Renal cortical epithelial cell (primary cell): ENCODE data around the gene TAF4B. TPM values are rescaled to one million over a fixed set of nuclear protein-coding genes. Genes with fewer than 3 reads are reported as not detected.

Experiments used
- DNase-seq: peaks from one replicate; pipeline ENCODE4 v3.0.0-alpha.2; 2011; ENCODE audit warnings: low read depth
- total RNA-seq: library from RNA; depleted of rRNA; stranded (reverse); fragments of >200 nt; gene quantifications from 2 replicates; pipeline ENCODE4 v1.2.3, GENCODE V29; 2014

TAF4B gene
- total RNA-seq, 1 donor from 2014 or later, result 6.8 TPM

DNA sequence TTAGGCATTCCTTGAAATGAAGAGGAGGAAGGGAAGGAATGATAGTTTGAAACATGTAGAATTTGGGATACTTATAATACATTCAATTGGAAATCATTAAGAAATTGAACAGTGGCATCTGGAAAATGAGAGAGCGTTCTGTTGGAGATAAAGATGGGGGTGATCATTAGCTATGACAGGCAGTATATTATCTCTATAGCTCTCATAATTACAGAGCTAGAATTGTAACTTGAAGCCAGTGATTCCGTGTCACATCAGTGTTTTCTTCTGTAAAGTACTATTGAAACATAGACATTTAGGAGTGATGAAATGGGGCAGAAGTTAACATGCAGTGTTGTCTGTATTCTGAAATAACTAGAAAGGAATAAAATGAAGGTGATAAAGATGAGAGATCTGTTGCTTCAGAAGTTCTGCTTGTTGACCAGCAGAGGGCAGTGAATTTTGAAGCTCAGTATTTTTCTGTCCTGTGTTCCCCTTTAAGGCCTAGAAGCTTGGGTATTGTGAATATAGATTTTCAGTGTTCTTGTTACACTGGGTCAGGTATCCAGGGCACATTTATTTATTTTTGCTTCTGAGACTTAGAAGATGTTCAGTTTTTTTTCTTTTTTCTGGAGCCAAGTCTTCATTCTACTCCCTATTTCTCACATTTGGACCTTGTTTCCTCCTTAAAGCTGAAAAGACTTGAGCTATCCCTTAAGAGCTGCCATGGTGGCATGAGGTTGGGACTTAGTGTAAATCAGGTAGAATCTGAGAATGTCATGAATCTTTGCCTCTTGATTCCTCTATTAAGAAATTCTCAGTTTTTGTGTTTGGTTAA, 157.4 kb downstream of the TAF4B start:
- DNase-seq, result peak; percentile 57

DNA sequence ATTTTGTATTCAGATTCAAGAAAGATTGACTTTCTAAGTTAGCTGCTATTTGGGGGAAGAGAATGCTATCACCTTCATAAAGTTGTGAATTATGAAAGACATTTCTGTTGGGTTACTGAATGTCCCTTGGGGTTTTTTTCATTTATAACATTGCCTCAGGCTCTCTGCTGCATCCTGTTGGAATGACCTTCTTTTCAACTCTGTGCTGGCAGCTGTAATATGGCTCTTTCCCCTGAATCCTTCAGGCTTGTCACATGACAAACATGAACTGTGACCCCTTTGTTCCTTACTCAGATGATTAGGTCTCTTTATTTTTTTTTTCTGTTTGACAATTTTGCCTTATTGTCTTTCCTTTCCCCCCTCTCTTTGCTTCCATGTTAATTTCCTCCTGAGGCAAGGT, 159.8 kb downstream of the TAF4B start:
- DNase-seq, result peak; percentile 81

DNA sequence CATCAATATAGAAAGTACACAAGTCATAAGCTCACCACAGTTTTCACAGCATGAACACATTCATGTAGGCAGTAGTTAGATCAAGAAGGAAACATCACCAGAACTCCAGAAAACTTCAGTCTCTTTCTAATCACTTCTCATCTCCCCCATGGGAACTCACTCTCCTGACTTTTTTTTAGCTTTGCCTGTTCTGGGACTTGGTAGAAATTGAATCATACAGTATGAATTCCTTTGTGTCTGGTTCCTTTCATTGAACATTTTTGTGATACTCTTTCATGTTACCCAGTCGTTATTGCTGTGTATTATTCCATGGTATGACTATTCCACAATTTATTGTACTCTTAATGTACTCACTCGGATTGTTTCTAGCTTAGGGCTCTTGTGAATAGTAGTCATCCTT, 160.2 kb downstream of the TAF4B start:
- peak; percentile 17 for DNase-seq

DNA sequence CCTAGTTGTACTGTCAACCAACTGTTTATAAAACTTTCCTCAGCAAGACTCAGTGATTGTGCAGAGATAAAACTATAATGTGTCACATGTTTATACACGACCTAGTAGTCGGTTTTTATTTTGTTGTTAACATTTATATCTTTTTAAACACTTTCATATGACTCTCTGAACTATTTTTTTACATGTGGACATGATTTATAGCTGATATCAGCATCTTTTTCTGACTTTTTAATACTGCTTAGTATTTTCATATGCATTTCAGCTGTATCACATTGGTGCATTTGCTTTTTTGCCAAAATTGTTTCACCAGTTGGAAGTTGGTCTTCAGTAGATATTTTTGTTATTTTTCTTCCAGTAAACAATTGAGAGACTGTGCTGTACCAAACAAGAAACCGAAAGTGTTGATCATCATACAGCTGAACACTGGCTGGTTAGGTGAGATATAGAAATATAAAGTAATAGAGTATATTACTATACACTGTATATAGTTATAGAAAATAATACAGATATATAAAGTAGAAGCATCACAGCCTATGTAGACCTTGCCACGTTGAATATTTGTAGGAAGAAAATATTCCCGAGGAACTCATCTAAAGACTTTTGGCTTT, 167.9 kb downstream of the TAF4B start:
- no peak for DNase-seq

DNA sequence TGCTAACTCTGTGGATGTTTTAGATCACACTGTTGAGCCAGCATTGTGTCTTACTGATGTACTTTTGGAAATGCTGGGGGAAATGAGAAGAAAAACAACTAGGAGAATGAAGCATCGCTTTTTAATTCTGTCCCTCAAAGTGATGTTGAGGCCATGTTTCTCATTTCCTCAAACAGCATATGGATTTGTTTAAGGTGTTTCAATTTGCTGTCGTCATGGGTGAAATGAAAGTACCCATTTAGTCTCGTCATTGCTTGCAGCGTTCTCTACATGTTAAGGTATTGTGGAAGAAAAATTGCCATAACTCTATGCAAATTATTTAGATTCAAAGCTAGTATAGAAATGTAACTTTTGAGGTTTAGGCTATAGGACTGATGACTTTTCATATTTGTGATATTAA, 170.8 kb downstream of the TAF4B start:
- DNase-seq, result no peak

DNA sequence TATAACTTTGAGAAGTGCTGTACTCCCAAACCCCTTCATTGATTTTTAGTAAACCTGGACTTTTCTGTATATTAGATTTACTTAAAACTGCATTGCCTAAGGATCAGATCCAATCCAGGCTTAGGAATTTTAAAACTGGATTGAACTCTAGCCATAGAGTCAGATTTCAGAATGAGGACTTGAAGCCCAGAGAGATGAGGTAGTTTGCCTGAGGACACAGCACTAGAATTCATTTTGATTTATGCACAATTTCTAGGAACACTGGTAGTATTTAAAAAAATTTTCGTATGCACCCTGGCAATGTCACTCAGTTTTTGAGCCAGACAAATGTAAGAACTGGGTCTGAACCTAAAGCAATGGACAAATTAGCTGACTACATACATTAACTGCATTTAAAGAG, 177.2 kb downstream of the TAF4B start:
- no peak for DNase-seq

DNA sequence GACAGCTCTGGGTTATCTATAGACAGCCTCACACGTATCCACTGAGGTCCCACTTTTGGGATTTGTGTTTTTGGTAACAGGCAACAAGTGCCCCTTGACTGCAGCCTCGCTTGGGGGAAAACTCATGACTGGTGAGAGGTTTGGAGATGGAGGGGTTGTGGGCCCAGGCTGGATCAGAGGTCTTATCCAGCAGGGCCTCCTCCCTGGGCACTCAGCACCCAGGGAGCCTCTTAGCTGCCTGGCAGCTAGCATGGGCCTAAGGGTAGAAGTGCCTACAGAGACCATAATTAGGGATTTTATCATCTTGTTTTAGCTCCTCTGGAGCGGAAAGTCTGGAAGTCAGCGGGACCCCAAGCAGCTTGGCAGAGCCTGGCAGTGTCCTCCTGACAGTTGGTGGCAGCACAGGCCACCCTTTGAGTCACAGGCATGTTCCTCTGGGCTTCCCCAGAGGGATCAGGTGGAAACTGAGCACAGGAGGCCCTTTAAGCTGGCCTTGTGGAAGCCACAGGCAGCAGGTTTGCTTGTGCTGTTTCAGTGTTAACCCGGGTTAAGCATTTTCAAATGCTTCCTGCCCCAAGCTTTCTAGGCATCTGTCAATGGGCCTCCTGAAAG, 179.1 kb downstream of the TAF4B start:
- DNase-seq, result peak; percentile 67

DNA sequence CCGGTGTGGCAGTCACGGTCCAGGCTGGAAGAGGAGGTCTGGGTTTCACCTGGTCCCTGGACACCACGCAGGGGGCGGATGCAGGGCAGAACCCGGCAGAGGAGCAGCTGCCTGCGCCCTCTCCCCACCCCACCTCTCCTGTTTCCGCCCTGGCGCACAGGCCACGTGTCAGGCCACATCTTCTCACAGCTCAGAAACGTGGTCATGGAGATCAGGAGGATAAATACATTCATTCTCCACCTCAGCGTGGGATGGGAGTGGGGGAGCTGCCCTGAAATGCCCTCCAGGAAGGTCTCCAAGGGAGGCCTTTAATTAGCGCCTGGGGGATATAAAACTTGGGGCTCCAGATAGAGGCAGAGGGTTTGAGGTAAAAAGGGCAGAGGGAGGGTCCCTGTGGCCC, 180.1 kb downstream of the TAF4B start:
- DNase-seq, result no peak

DNA sequence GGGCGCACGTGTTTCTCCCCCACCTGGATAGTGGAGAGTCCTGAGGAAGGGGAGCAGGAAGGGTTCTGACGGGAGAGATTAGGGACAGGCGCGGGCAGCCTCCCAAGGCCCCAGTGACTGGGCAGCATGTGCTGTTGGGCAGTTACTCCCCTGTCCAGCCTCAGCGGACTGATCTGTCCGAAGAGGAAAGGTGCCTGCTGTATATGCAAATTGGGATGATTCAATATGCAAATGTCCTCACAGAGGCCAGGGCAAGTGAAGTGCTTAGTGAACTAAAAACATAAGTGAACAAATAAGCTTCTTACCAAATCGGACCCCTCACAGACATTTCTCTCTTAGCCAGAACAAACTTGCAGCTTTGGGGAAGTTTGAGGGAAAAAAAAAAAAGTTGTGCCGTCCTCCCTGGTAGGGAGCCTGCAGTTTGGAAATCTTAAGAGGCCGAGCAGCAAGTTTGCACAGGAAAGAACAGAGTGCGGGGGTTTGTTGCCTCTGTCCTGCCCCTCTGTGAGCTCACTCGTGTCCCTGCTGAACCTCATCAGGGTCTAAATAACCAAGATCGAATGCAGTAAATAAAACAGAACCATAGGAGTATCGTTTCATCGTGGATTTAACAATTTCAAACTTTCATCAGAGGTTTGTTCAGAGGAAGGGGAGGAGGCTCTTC, 180.7 kb downstream of the TAF4B start:
- peak; percentile 31 for DNase-seq

DNA sequence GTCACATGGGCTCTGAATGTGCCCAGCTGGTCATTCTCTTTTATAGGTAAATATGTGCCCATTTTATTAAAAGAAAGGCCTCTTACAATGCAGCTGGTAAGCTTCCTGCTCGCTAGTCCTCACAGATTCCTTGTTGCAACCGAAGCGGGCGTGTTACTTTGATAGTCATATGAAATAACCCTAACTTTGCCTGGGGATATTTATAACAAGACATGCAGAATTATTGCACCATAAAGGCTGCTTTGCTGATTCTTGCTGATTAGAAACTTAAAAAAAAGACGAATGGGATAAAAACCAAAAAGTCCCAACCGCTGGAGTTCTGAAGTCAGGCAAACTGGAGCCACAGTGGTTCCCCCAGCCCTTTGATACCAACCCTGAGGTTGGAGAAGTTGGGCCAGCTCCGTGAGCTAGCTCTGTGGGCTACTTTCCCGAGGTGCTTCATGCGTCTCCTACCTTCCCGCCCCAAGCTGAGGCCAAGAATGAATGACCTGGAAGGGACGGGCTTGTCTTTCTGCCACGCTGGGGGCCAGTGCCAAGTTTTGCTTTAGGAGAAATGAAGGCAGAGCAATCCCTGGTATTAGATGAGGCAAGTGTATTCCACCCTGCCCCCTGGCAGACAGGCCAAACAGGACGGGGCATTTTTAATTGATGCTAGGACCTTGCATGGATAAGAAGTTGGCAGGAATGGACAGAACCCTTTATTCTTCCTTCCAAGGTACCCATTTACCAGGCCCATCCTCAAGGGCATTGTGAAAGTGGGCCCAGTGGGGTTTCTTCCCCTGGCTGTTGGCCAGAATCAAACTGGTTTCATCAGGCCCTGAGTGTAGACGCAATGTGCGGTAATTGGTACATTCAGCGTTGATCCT, 181.7 kb downstream of the TAF4B start:
- peak; percentile 13 for DNase-seq

DNA sequence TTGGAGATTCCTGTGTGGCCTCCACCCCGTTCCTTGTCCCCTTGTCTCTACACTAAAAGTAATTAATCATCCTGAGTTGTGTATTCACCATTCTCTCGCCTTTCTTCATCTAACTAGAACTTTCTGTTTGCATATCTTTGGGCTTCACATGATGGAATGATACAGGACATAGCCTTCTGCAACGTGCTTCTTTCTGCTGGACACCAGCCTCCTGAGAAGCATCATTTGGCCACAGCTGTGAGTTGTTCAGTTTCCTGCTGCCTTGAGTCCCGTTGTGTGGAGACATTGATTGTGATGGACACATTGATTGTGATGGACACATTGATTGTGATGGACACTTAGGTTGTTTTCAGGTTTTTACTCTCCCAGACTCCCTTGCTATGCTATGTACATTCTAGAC, 182.8 kb downstream of the TAF4B start:
- no peak for DNase-seq

DNA sequence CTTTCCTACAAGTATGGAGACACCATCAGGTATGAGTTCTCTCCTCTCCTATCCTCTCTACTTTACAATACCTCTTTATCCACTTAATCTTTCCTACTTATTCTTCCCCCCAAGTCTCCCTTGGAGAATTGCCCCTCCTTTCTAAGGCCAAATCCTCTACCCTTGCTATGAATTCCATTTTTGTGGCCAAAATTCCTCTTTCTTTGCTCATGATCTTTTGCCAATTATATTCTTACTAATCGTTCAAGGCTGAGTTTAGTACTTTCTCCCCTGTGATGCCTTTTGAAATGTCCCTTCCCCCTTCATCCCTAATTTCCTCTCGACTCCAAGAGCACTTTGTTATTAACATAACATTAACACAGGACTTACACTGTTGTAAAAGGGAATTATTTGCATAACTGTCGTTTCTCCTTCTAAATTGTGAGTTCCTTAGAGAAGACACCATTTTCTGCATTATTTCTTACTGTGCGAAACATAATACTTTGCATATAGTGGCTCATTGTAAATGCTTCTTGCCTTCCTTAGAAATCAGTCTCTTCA, 188.7 kb downstream of the TAF4B start:
- no peak for DNase-seq

DNA sequence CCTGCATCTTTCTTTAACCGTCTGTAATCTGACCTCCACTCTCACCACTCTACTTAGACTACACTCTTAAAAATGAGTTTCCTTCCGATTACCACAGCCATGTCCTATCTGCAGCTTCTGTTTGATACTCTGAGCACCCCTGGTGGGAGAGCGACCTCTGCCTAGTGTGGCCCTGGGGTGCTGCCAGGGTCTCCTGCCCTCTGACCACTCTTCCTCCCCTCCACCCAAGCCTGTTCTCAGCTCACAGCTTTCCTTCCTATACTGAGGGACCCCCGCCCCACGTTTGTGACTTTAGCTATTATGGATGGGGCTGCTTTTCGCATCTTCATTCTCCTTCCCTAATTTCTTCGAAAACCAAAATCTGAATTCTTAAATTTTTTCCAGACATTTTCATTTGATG, 189.4 kb downstream of the TAF4B start:
- DNase-seq, result no peak

DNA sequence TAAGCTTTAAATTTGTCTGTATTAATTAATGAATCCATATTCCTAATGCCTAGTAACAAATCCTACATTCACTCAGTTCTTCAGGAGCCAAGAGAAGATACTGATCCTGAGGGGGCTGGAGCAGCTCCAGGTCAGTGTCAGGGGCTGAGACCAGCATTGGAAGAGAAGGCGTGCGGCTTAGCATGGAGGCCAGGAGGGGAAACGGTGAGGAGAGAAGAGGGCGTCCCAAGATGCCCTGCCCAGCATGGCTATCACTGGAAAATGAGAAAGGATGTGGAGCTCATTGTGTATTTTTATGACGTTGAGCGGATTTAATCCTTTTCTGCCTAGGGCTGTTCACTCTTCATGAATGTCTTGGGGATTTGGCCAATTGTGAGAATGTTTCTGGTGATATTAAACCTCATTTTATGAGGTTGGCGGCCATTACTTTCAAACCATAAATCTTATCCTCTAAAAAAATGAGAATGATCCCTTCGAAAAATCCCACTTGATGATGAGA, 190.5 kb downstream of the TAF4B start:
- no peak for DNase-seq

DNA sequence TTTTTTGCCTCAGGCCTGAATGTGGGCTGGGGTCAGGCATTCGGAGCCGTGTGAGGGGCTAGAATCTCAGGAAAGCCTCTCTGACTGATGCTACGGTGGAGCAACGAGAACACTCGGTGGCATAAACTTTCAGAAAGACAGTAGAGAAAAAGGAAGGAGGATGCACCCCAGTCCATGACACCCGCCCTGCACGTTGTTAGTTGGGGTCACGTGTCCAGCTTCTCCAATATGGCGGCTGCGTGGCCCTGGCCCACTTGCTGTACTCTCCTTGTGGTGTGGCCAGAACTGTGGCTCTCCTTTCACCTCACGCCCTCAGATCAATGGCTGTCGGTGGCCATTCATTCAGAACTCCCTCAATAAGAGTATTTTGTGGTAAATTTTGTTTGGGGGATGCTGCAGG, 190.9 kb downstream of the TAF4B start:
- no peak for DNase-seq

DNA sequence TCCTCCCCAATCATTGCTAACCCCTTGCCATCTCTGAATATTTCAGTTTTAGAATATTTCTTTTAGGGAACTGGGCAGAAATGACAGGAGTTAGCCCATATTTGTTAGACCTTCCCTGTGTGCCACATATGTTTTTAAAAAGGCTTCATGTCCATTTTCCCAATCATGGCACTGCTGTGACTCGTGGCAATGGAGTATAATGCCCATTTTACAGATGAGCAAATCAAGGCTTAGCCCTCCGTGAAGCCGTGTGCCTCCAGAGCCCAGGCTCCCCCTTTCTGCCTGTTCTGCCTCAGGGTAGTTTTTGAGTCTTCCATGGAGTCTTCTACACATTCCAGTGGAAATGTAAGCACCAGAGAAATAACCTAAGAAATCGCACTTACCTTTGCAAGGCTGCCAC, 192.0 kb downstream of the TAF4B start:
- DNase-seq, result no peak

DNA sequence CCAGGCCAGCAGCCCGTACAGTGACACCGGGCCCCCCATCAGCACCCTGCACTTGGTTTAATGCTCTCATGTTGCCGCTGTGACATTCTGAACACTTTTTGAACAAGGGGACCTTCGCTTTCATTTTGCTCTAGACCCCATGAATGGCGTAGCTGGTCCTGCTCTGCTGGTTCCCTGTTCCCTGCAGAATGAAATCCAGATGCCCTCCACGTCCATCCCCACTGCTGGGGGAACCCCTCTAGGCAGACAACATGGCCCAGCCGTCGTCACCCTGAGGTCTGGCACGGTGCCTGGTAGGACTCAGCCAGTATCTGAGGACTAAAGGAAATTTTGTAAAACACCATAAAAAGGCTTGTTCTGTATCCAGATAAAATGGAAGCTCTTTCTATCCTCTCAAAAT, 193.5 kb downstream of the TAF4B start:
- no peak for DNase-seq

DNA sequence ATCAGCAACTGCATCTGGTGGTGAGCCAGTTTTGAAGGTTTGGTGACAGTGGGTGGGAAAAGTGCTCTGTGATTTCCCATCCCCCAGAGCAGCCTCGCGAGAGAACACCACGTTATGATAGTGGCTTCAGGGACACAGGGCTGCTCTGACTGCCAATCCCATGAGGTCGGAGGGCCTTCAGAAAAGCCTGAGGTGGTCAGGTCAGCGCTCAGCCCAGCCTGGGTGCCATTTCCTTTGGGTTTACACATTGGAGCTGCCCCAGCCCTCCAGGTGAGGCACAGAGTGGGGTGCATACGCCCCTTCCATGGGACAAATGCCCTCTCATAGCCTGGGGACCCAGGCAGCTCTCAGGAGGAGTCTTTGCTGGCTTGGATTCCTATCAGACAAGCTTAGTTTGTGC, 195.3 kb downstream of the TAF4B start:
- DNase-seq, result no peak

DNA sequence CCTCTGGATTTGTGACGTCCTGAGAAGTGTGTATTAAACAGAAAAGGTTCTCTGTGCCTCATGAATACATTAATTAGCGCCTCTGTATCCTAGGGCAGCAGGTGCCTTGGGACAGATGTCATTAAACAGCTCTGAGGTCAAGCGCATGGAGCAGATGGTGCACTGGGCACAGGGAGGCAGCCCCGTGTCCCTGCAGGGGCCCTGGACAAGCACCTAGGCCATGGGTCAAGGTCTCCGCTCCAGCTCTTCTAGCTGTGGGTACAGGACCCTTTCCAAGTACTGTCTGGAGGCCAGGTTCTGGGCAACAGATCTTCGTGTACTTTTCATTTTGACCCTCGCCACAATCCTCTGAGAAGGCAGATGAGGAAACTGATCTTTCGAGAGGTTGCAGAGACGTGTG, 195.7 kb downstream of the TAF4B start:
- DNase-seq, result no peak

DNA sequence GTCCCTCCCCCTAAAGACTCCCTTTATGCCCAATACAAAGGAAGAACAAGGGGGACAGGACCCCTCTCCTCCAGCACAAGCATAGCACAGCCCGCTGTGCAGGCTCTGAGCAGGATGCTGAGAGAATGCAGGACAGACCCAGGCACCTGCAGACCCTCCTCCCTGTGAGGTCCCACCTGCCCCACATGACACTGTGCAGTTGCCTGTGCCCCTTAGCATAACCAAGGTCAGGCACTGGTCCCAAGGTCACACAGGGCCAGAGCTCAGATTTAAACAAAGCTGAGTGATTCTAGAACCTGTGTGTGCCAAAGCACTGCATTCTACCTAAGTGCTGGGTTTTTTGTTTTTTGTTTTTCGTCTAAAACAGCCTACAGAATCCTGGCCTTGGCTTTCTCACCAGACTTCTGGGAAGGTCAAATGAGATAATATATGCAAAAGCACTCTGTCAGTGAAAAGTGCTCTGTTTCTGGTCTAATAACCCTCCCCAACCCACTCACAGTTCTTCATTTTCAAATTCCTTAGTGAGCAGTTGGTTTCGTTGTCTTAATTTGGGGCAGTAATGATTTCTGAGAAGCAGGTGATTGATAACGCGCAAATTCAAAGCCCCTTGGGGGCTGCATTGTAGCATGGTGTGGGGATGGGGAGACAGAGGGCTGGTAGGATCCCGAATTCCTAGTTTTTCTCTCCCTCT, 196.4 kb downstream of the TAF4B start:
- DNase-seq, result no peak
